Stimulated activated CD8-positive, alpha-beta memory T cell treated with anti-CD3 and anti-CD28 coated beads, Interleukin-7, amount 100 ng/mL, for 48 hours (primary cell): ENCODE results near the gene PARD3.

ENCODE experiments used
- DNase-seq, 2 donors: peaks; one replicate each; pipeline ENCODE4 v3.0.0-alpha.2; 2020; ENCODE audit warnings: low read depth in 1 of 2; ENCODE audit errors: extremely low read depth in 1 of 2

Gene PARD3

GRCh38 chr10:34520084-34520483 is 295.0 kb downstream of the PARD3 start:
- DNase-seq, result no peak

GRCh38 chr10:34514290-34514689 is 300.8 kb downstream of the PARD3 start:
- no peak for DNase-seq

GRCh38 chr10:34513636-34514035 is 301.5 kb downstream of the PARD3 start:
- DNase-seq, result no peak

- DNase-seq, result no peak
Measured at GRCh38 chr10:34507217-34507616, 307.9 kb downstream of the PARD3 start.

- no peak for DNase-seq
Measured at GRCh38 chr10:34506786-34507185, 308.3 kb downstream of the PARD3 start.

GRCh38 chr10:34505338-34505737 is 309.8 kb downstream of the PARD3 start:
- DNase-seq, result no peak

GRCh38 chr10:34504534-34504933 is 310.6 kb downstream of the PARD3 start:
- DNase-seq, result no peak

GRCh38 chr10:34503704-34504103 is 311.4 kb downstream of the PARD3 start:
- DNase-seq, result no peak

GRCh38 chr10:34499612-34500279 is 315.4 kb downstream of the PARD3 start:
- no peak for DNase-seq

GRCh38 chr10:34498821-34499220 is 316.3 kb downstream of the PARD3 start:
- DNase-seq, result no peak

GRCh38 chr10:34495938-34496337 is 319.2 kb downstream of the PARD3 start:
- DNase-seq, result no peak

GRCh38 chr10:34494012-34494411 is 321.1 kb downstream of the PARD3 start:
- no peak for DNase-seq

- no peak for DNase-seq
Measured at GRCh38 chr10:34492081-34492480, 323.0 kb downstream of the PARD3 start.

GRCh38 chr10:34491678-34492077 is 323.4 kb downstream of the PARD3 start:
- DNase-seq, result no peak

- no peak for DNase-seq
Measured at GRCh38 chr10:34489973-34490745, 324.9 kb downstream of the PARD3 start.

- no peak for DNase-seq
Measured at GRCh38 chr10:34489411-34489810, 325.7 kb downstream of the PARD3 start.

GRCh38 chr10:34488476-34489130 is 326.5 kb downstream of the PARD3 start:
- no peak for DNase-seq

- DNase-seq, result no peak
Measured at GRCh38 chr10:34486008-34486407, 329.1 kb downstream of the PARD3 start.

GRCh38 chr10:34484164-34484563 is 330.9 kb downstream of the PARD3 start:
- no peak for DNase-seq

- no peak for DNase-seq
Measured at GRCh38 chr10:34480345-34480744, 334.8 kb downstream of the PARD3 start.

- no peak for DNase-seq
Measured at GRCh38 chr10:34479520-34480179, 335.4 kb downstream of the PARD3 start.
